ENCODE data around the gene WDR82.

- TF ChIP-seq CTCF (IDR thresholded peaks at IDR 0.05; ENCODE audit: low read depth, low read length) (no peak), POLR2A (IDR thresholded peaks at IDR 0.05; ENCODE audit: extremely low read depth, insufficient read length) (no peak)
Measured at GRCh38 chr3:52295671-52296208, 17.3 kb upstream of the WDR82 start.
